NOMO-1 treated with dmso at 0.1 percent for 144 hours (cell line): ENCODE results near the gene MAPRE2.

Experiments
- DNase-seq: peaks from one replicate; lab custom pipeline; 2025; ENCODE audit not compliant: unreplicated experiment; lab: John Stamatoyannopoulos, UW

MAPRE2 gene

GRCh38 chr18:35032113-35032512 lies 9.1 kb upstream of the MAPRE2 start:
- DNase-seq = no peak

- no peak for DNase-seq
These were observed 3.2 kb upstream of the MAPRE2 start for GRCh38 chr18:35038029-35038428.

- peak; percentile 82 for DNase-seq
These were observed 2.2 kb upstream of the MAPRE2 start for GRCh38 chr18:35038881-35039491.

GRCh38 chr18:35040638-35040987 lies 600 bp upstream of the MAPRE2 start:
- DNase-seq = no peak

- DNase-seq = no peak
These were observed 688 bp downstream of the MAPRE2 start for GRCh38 chr18:35041815-35042387.

- DNase-seq = no peak
These were observed 1.3 kb downstream of the MAPRE2 start for GRCh38 chr18:35042389-35043071.

- no peak for DNase-seq
These were observed 2.0 kb downstream of the MAPRE2 start for GRCh38 chr18:35043207-35043606.

GRCh38 chr18:35045121-35045520 lies 3.9 kb downstream of the MAPRE2 start:
- no peak for DNase-seq

- DNase-seq = no peak
These were observed 4.6 kb downstream of the MAPRE2 start for GRCh38 chr18:35045806-35046205.

DNA sequence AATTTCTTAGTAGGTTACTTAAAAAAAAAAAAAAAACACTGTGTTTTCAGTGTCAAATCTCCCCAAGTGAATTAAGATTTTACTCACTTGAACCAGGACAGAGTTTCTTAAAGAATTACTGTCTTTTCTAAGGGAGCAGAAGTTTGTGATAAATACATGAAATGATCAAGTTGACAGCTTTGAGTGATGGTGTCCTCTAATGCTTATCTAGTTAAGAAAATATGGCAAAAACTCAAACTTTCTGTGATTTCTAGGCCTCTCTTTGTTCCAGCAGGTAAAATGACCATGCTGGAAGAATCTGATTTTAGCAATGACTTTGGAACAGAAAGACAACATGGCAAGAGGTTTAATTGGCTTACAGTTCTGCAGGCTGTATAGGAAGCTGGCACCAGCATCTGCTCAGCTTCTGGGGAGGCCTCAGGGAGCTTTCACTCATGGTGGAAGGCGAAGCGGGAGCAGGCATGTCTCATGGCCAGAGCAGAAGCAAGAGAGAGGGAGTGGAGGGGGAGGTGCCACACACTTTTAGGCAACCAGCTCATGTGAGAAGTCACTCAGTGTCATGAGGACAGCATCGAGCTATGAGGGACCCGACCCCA lies 6.6 kb downstream of the MAPRE2 start:
- no peak for DNase-seq

DNA sequence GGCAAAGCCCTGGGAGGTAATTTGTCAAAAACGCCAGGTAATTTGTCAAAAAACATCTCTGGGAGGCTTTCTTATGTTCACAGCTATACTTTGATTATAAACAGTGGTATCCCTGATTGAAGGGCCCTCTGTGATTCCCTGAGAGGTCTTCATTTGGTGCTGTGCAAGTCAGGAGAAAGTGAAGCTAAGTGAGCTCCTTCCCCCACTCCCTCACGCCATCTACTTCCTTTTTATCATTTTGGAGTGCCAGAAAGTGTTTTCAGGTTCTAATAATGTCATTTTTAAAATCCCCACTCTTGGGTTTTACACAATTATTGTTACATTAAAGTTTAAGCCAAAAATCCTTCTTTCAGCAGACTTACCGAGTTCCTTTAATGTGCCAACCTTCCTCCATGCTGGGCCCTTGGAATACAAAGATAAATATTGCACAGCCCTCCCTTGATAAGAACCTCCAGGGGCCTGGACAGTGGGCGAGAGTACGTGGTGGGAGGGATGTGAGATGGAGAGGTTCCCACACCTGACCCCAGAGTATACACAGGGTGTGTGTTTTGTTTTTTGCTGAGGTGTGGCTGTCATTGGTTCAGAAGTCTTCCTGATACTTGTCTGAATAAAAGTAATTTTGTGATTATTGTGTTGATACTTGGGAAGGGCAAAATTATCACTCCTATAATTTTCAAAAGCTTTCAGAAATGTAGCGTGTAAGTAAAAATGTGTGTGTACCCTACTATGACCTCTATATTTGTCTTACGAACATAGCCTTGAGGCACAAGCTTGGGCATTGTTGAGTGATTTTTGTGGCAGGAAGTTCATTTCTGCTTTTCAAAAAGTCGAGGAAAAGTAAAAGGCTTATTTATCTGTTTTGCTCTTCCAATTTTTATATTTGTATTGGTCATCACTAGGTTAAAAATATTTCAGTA lies 8.2 kb downstream of the MAPRE2 start:
- peak; percentile 38 for DNase-seq

- DNase-seq = no peak
These were observed 8.9 kb downstream of the MAPRE2 start for GRCh38 chr18:35050028-35050546.

DNA sequence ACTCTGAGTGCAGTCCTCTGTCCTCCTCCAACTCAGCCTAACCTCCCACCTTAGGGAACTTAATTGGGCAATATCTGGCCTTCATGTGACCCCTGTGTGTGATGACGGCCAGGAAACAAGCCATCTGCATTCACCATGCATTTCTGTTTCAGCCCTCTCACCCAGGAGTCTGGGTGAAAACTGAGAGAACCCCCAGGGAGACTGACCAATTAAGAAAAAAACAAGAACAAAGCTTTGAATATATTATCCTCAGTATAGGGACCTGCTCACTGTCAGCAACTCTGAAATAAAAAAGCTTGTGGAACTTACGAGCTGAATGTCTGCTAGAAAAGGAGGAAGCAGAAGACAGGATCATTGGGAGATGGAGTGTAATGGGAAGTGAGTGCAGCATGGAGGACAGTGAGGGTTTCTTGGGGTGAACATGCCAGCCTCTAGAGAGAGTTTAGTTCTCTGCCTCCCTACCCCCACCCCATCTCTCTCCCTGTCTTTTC lies 9.5 kb downstream of the MAPRE2 start:
- no peak for DNase-seq

DNA sequence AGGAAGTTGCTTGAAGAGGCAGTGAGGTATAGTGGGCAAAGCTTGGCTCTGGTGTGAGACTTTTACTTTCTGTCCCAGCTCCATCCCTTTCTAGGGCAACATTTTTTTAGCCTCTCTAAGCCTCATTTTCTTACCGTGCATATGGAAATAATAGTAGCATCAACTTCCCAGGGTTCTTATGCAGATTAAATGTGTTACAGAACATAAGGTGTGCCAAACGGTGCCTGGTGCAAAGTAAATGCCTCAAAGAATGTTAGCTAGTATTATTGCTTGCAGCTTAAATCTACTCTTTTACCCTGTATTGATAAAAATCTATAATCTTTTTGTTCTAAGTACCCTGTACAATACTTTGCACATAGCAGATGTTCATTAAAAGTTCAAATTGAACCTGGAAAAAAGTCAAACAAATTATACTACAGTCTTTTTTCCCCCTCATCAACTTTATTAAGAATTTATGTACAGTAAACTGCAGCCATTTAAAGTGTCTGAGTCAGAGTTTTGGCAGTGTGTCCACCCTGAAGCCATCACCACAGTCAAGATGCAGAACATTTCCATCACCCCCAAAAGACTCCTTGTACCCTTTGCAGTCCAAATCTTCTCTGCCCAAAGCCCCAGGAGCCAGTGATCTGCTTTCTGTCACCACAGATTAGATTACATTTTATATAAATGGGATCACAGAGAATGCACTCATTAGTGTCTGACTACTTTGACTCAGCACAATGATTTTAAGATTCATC lies 10.6 kb downstream of the MAPRE2 start:
- DNase-seq = no peak

- DNase-seq = no peak
These were observed 13.2 kb downstream of the MAPRE2 start for GRCh38 chr18:35054401-35054800.

DNA sequence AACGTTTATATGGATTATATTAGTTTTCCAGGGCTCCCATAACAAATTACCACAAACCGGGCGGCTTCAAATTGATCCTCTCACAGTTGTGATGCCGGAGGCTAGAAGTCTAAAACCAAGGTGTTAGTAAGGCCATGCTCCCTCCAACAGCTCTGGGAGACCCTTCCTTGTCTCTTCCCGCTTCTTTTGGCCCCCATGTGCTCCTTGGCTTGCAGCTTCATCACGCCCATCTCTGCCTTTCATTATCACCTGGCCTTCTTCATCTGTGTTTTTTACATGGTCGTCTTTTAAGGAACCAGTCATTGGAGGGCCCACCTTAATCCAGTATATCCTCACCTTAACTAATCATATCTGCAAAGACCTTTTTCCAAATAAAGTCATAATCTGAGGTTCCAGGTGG lies 13.9 kb downstream of the MAPRE2 start:
- DNase-seq = no peak

GRCh38 chr18:35055726-35056125 lies 14.5 kb downstream of the MAPRE2 start:
- no peak for DNase-seq

GRCh38 chr18:35059280-35059927 lies 18.2 kb downstream of the MAPRE2 start:
- DNase-seq = no peak

- no peak for DNase-seq
These were observed 19.1 kb downstream of the MAPRE2 start for GRCh38 chr18:35060122-35060815.
